ENCODE measurements around the gene CRB2.

DNA sequence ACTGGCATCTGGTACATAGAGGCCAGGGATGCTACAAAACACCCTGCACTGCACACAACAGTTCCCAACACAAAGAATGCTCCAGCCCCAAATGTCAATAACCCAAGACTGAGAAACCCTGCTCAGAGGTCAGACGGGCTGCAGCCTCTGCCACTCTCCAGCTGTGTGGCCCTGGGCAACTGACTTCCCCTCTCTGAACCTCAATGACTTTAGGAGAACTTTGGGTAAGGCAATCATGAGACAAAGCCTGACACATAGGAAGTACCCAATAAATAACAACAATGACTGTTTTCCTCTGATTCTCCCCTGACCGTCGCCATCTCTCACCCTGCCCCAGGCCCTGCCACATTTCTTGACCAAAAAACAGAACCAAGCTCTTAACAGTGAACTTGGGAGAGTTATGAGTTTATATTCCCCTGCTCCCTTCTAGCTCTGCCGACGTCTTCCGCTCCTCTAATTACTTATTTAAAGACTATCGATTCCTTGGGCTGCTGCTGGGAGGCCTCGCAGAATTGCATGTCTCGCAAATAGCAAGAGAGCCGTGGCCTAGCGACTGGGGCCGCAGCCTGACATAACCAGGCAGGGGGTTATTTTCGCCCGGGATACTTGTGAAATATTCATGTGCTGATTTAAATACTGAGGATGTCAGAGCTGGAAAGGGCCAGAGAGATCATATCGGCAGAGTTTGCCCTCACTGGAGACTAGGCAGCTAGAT lies 24.5 kb upstream of the CRB2 start:
- no peak for TF ChIP-seq EZH2phosphoT487 (IDR thresholded peaks at IDR 0.05; ENCODE audit: borderline replicate concordance, low read length)
- TF ChIP-seq, protein P1, sequence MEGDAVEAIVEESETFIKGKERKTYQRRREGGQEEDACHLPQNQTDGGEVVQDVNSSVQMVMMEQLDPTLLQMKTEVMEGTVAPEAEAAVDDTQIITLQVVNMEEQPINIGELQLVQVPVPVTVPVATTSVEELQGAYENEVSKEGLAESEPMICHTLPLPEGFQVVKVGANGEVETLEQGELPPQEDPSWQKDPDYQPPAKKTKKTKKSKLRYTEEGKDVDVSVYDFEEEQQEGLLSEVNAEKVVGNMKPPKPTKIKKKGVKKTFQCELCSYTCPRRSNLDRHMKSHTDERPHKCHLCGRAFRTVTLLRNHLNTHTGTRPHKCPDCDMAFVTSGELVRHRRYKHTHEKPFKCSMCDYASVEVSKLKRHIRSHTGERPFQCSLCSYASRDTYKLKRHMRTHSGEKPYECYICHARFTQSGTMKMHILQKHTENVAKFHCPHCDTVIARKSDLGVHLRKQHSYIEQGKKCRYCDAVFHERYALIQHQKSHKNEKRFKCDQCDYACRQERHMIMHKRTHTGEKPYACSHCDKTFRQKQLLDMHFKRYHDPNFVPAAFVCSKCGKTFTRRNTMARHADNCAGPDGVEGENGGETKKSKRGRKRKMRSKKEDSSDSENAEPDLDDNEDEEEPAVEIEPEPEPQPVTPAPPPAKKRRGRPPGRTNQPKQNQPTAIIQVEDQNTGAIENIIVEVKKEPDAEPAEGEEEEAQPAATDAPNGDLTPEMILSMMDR (IDR thresholded peaks at IDR 0.05; ENCODE audit: low read depth, low read length, poor library complexity, severe bottlenecking) = no peak
